GM12878 (cell line): ENCODE measurements around the gene ZMYND19. TPM values are rescaled to one million over a fixed set of nuclear protein-coding genes. Genes with fewer than 3 reads are reported as not detected.
A peak's percentile ranks its signal among the peaks of the same experiment; 100 is the strongest.

Source experiments
- BHLHE40 ChIP-seq, 2 experiments: fragments of 450-650 bp in 1 of 2; IDR thresholded peaks; 2 replicates each; pipeline ENCODE4 v1.6.1; 2011 to 2017; ENCODE audit warnings: low read depth in 2 of 2, borderline replicate concordance in 1 of 2, improper control_type of control experiment in 1 of 2, low read length in 1 of 2, mild to moderate bottlenecking in 1 of 2
- CHD2 ChIP-seq: IDR thresholded peaks from 2 replicates; pipeline ENCODE4 v1.6.1; 2011; ENCODE audit warnings: low read depth, low read length, improper control_type of control experiment, borderline replicate concordance
- EED ChIP-seq: sonication (generic); IDR thresholded peaks from 2 replicates; pipeline ENCODE4 v1.6.1; 2016; ENCODE audit warnings: antibody characterized with exemption, low read depth
- HDAC6 ChIP-seq: fragments of 200-600 bp; sonication (generic); IDR thresholded peaks from one replicate; pipeline ENCODE4 v1.8.0; 2017; ENCODE audit warnings: antibody characterized with exemption; ENCODE audit not compliant: unreplicated experiment
- JUND ChIP-seq: IDR thresholded peaks from 2 replicates; pipeline ENCODE4 v1.6.1; 2012; ENCODE audit warnings: low read depth, mild to moderate bottlenecking, low read length, improper control_type of control experiment, moderate library complexity
- MTA3 ChIP-seq: IDR thresholded peaks from 2 replicates; pipeline ENCODE4 v1.6.1; 2012; ENCODE audit warnings: low read length, inconsistent platforms, borderline replicate concordance
- NBN ChIP-seq: fragments of 450-650 bp; IDR thresholded peaks from 2 replicates; pipeline ENCODE4 v1.6.1; 2016
- NKRF ChIP-seq: fragments of 450-650 bp; conservative IDR thresholded peaks from 2 replicates; pipeline ENCODE4 v1.6.1; 2017; ENCODE audit warnings: mild to moderate bottlenecking, moderate library complexity
- NR2F1 ChIP-seq: fragments of 450-650 bp; conservative IDR thresholded peaks from 2 replicates; pipeline ENCODE4 v1.6.1; 2017; ENCODE audit warnings: mild to moderate bottlenecking
- NRF1 ChIP-seq: conservative IDR thresholded peaks from 2 replicates; pipeline ENCODE4 v1.6.1; 2011; ENCODE audit warnings: mild to moderate bottlenecking, low read depth, low read length, improper control_type of control experiment
- POU2F2 ChIP-seq: IDR thresholded peaks from 3 replicates; pipeline ENCODE4 v1.6.1; 2011; ENCODE audit warnings: low read depth, mild to moderate bottlenecking, low read length, borderline replicate concordance
- RAD51 ChIP-seq: fragments of 450-650 bp; IDR thresholded peaks from 2 replicates; pipeline ENCODE4 v1.6.1; 2016; ENCODE audit warnings: moderate library complexity, mild to moderate bottlenecking, inconsistent platforms
- RBBP5 ChIP-seq: fragments of 200-600 bp; sonication (generic); conservative IDR thresholded peaks from 2 replicates; pipeline ENCODE4 v1.6.1; 2016
- SREBF1 ChIP-seq: IDR thresholded peaks from 2 replicates; pipeline ENCODE4 v1.6.1; 2012; ENCODE audit warnings: mild to moderate bottlenecking, low read length
- SREBF2 ChIP-seq: IDR thresholded peaks from 2 replicates; pipeline ENCODE4 v1.6.1; 2012; ENCODE audit warnings: mild to moderate bottlenecking, low read length
- TBL1XR1 ChIP-seq: IDR thresholded peaks from 2 replicates; pipeline ENCODE4 v1.6.1; 2012; ENCODE audit warnings: low read depth, low read length, improper control_type of control experiment
- TCF12 ChIP-seq: IDR thresholded peaks from 2 replicates; pipeline ENCODE4 v1.6.1; 2011; ENCODE audit warnings: low read depth, mild to moderate bottlenecking, low read length
- TCF3 ChIP-seq: IDR thresholded peaks from 2 replicates; pipeline ENCODE4 v1.6.1; 2012; ENCODE audit warnings: low read depth, mild to moderate bottlenecking, low read length, borderline replicate concordance; ENCODE audit not compliant: insufficient read depth
- YBX1 ChIP-seq: fragments of 450-650 bp; IDR thresholded peaks from 2 replicates; pipeline ENCODE4 v1.6.1; 2016; ENCODE audit warnings: antibody characterized with exemption
- ZNF24 ChIP-seq: fragments of 450-650 bp; IDR thresholded peaks from 2 replicates; pipeline ENCODE4 v1.6.1; 2017; ENCODE audit warnings: antibody characterized with exemption, mild to moderate bottlenecking
- ZNF384 ChIP-seq: IDR thresholded peaks from 2 replicates; pipeline ENCODE4 v1.6.1; 2012; ENCODE audit warnings: low read depth, mild to moderate bottlenecking, low read length, improper control_type of control experiment, borderline replicate concordance
- polyA plus RNA-seq, 11 experiments: library from polyadenylated mRNA; depleted of rRNA in 4 of 11; unstranded in 6 of 11; stranded (reverse) in 5 of 11; fragments of >200 nt; fragmentation: Nextera tagmentation in 4 of 11; fragmentation: Illumina TruSeq in 1 of 11; extraction: Ambion mirVana in 4 of 11; extraction: Trizol in 1 of 11; gene quantifications; 1 replicate in 1 of 11; 2 replicates in 10 of 11; pipeline versions ENCODE4 v1.2.1 to v1.2.3, GENCODE V29; 2011 to 2016; ENCODE audit warnings: inconsistent platforms in 2 of 11, missing spikeins in 2 of 11, low read depth in 1 of 11
- total RNA-seq, 4 experiments: library from RNA; depleted of rRNA in 3 of 4; stranded (reverse); fragments of >200 nt in 3 of 4; fragmentation: Illumina TruSeq in 1 of 4; extraction: Trizol in 1 of 4; gene quantifications; 2 replicates each; pipeline versions ENCODE4 v1.2.1 to v1.2.3, GENCODE V29; 2013 to 2021
- TF ChIP-seq, protein P1 (sequence below): IDR thresholded peaks from 2 replicates; pipeline ENCODE4 v1.6.1; 2012; ENCODE audit warnings: low read length, inconsistent platforms
- TF ChIP-seq, protein P2 (sequence below): IDR thresholded peaks from 2 replicates; pipeline ENCODE4 v1.6.1; 2012; ENCODE audit warnings: mild to moderate bottlenecking, low read depth, low read length

ZMYND19 gene
- total and polyA plus RNA-seq, 10 of the 15 experiments (the other 5 are each of a cell fraction or from before 2014, with no cell fraction given): 0.84 to 54.8 (median 20.1) TPM

GRCh38 chr9:137590469-137591383 is at the start of gene ZMYND19 (continued):
- TF ChIP-seq ZNF24 (no peak), JUND (no peak), CHD2 (0 out of 2 replicates have a peak, but pooled peaks have one; percentile 28), TCF12 (0 out of 2 replicates have a peak, but pooled peaks have one; percentile 18), POU2F2 (no peak), RBBP5 (no peak), HDAC6 (no peak), NR2F1 (no peak; the same call in 1 of the 2 replicates), ZNF384 (no peak), BHLHE40 (IDR thresholded peaks at IDR 0.05; ENCODE audit: borderline replicate concordance in 1 of 2, low read depth in 2 of 2, low read length in 1 of 2) (0 out of 4 replicates have a peak, but pooled peaks of 1 of the 2 experiments have one; percentile 25), MTA3 (no peak), YBX1 (no peak), NBN (no peak), NRF1 (peak; percentile 40; the same call in 1 of the 2 replicates), SREBF2 (no peak), TCF3 (no peak), RAD51 (no peak), SREBF1 (no peak), NKRF (peak; percentile 91), TBL1XR1 (no peak), EED (no peak)
- TF ChIP-seq, protein P1, sequence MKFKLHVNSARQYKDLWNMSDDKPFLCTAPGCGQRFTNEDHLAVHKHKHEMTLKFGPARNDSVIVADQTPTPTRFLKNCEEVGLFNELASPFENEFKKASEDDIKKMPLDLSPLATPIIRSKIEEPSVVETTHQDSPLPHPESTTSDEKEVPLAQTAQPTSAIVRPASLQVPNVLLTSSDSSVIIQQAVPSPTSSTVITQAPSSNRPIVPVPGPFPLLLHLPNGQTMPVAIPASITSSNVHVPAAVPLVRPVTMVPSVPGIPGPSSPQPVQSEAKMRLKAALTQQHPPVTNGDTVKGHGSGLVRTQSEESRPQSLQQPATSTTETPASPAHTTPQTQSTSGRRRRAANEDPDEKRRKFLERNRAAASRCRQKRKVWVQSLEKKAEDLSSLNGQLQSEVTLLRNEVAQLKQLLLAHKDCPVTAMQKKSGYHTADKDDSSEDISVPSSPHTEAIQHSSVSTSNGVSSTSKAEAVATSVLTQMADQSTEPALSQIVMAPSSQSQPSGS: no peak
- TF ChIP-seq, protein P2, sequence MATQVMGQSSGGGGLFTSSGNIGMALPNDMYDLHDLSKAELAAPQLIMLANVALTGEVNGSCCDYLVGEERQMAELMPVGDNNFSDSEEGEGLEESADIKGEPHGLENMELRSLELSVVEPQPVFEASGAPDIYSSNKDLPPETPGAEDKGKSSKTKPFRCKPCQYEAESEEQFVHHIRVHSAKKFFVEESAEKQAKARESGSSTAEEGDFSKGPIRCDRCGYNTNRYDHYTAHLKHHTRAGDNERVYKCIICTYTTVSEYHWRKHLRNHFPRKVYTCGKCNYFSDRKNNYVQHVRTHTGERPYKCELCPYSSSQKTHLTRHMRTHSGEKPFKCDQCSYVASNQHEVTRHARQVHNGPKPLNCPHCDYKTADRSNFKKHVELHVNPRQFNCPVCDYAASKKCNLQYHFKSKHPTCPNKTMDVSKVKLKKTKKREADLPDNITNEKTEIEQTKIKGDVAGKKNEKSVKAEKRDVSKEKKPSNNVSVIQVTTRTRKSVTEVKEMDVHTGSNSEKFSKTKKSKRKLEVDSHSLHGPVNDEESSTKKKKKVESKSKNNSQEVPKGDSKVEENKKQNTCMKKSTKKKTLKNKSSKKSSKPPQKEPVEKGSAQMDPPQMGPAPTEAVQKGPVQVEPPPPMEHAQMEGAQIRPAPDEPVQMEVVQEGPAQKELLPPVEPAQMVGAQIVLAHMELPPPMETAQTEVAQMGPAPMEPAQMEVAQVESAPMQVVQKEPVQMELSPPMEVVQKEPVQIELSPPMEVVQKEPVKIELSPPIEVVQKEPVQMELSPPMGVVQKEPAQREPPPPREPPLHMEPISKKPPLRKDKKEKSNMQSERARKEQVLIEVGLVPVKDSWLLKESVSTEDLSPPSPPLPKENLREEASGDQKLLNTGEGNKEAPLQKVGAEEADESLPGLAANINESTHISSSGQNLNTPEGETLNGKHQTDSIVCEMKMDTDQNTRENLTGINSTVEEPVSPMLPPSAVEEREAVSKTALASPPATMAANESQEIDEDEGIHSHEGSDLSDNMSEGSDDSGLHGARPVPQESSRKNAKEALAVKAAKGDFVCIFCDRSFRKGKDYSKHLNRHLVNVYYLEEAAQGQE: no peak
